GM12801 (cell line): Measurements from ENCODE around the gene ZNF32.

Source experiments
- TF ChIP-seq, protein P1 (sequence below): IDR thresholded peaks from one replicate; pipeline ENCODE4 v1.5.1; 2011; ENCODE audit warnings: control low read depth; ENCODE audit not compliant: insufficient read length; ENCODE audit errors: extremely low read depth

The ZNF32 gene

DNA sequence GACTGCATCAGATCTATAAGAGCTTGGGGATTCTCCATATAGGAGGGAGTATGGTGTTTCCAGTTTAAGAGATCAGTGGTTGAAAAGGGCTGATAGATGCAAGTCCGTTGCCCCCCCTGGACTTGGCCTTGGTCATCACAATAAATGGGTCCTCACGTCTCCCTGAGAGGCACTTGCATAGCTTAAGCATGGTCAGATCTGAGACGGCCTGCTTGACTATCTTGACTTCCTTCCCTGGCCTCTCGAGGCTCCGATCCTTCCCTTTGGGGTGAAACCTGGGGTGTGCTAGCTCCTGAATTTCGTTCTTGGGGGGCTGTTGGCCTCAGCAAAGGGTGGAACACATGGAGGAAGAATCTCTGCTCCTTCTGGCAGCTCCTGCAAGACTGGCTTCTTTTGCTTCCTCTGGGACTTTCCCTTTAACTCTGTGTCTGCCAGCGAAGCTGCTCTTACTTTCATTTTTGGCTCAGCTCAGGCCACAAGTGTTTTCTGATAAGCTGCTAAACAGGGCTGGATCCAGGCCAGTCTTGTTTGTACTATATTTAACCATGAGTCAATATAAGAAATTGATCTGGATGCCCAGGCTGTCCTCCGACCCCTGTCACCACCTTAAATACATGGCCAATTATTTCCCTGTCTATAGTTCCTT lies 53.6 kb downstream of the ZNF32 start:
- TF ChIP-seq, protein P1, sequence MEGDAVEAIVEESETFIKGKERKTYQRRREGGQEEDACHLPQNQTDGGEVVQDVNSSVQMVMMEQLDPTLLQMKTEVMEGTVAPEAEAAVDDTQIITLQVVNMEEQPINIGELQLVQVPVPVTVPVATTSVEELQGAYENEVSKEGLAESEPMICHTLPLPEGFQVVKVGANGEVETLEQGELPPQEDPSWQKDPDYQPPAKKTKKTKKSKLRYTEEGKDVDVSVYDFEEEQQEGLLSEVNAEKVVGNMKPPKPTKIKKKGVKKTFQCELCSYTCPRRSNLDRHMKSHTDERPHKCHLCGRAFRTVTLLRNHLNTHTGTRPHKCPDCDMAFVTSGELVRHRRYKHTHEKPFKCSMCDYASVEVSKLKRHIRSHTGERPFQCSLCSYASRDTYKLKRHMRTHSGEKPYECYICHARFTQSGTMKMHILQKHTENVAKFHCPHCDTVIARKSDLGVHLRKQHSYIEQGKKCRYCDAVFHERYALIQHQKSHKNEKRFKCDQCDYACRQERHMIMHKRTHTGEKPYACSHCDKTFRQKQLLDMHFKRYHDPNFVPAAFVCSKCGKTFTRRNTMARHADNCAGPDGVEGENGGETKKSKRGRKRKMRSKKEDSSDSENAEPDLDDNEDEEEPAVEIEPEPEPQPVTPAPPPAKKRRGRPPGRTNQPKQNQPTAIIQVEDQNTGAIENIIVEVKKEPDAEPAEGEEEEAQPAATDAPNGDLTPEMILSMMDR = no peak
